Ascending aorta (tissue), 2 donors: Measurements from ENCODE around the gene RAB8A. TPM values are rescaled to one million over a fixed set of nuclear protein-coding genes. Genes with fewer than 3 reads are reported as not detected.
"Not testable (repeated sequence)": the region's sequence is repeated elsewhere in the genome, so short reads cannot be mapped to it uniquely, and the experiment has no call there.

Experiments used
- DNase-seq, 2 donors: peaks; one replicate each; pipeline ENCODE4 v3.0.0-alpha.2; 2019; ENCODE audit warnings: low spot score in 2 of 2
- H3K27ac ChIP-seq, 2 donors: fragments of 200-600 bp; sonication (generic); one replicate each; pipeline ENCODE4 v1.5.1; 2016 to 2017; ENCODE audit warnings: mild to moderate bottlenecking in 1 of 2
- H3K27me3 ChIP-seq: fragments of 200-600 bp; sonication (generic); one replicate; pipeline ENCODE4 v1.5.1; 2017
- H3K36me3 ChIP-seq, 2 donors: fragments of 200-600 bp; sonication (generic); one replicate each; pipeline ENCODE4 v1.5.1; 2016
- H3K4me1 ChIP-seq, 2 donors: fragments of 200-600 bp; sonication (generic); one replicate each; pipeline ENCODE4 v1.5.1; 2016 to 2017; ENCODE audit warnings: mild to moderate bottlenecking in 1 of 2
- H3K4me3 ChIP-seq, 2 donors: fragments of 200-600 bp; sonication (generic); one replicate each; pipeline ENCODE4 v1.5.1; 2016 to 2017; ENCODE audit warnings: mild to moderate bottlenecking in 1 of 2
- H3K9me3 ChIP-seq, 2 donors: fragments of 200-600 bp; sonication (generic); one replicate each; pipeline ENCODE4 v1.5.1; 2016
- intact Hi-C: fragments of 100-400 bp; cut with DNase I; formaldehyde crosslinking; loops from one replicate; pipeline ENCODE4 v1.15.1; 2023
- total RNA-seq: library from RNA; depleted of rRNA; stranded (reverse); fragments of >200 nt; gene quantifications from one replicate; pipeline ENCODE4 v1.1.0, GENCODE V29; 2016
- TF ChIP-seq, protein P1 (sequence below), 3 experiments: fragments of 200-600 bp in 2 of 3; fragments of 450-650 bp in 1 of 3; sonication (generic) in 2 of 3; IDR thresholded peaks; one replicate each; pipeline ENCODE4 v1.5.1; 2016 to 2019; ENCODE audit warnings: antibody characterized with exemption in 3 of 3, mild to moderate bottlenecking in 1 of 3, moderate library complexity in 1 of 3

Gene RAB8A
- total RNA-seq, 1 donor from 2014 or later = 35.1 TPM

GRCh38 chr19:16098416-16098768, 13.3 kb upstream of the RAB8A start:
- intact Hi-C loops = no loop called here
- Histone ChIP-seq H3K27me3 (no peaks in the 10 kb centered on the region), H3K4me1 (peaks cover 0 to 4% of the 10 kb centered on the region in 2 donors), H3K4me3 (no peak overlapping the region), H3K36me3 (peaks cover 97 to 100% of the 10 kb centered on the region in 2 donors), H3K9me3 (no peaks in the 10 kb centered on the region), H3K27ac (peak overlapping the region in 1 of 2 donors; percentile 41)
- no peak for DNase-seq
- TF ChIP-seq, protein P1, sequence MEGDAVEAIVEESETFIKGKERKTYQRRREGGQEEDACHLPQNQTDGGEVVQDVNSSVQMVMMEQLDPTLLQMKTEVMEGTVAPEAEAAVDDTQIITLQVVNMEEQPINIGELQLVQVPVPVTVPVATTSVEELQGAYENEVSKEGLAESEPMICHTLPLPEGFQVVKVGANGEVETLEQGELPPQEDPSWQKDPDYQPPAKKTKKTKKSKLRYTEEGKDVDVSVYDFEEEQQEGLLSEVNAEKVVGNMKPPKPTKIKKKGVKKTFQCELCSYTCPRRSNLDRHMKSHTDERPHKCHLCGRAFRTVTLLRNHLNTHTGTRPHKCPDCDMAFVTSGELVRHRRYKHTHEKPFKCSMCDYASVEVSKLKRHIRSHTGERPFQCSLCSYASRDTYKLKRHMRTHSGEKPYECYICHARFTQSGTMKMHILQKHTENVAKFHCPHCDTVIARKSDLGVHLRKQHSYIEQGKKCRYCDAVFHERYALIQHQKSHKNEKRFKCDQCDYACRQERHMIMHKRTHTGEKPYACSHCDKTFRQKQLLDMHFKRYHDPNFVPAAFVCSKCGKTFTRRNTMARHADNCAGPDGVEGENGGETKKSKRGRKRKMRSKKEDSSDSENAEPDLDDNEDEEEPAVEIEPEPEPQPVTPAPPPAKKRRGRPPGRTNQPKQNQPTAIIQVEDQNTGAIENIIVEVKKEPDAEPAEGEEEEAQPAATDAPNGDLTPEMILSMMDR (IDR thresholded peaks at IDR 0.05) = no peak

GRCh38 chr19:16098821-16099220, 12.9 kb upstream of the RAB8A start:
- Histone ChIP-seq H3K36me3 (peaks cover 97 to 100% of the 10 kb centered on the region in 2 donors), H3K4me3 (no peak overlapping the region), H3K27ac (peak overlapping the region in 1 of 2 donors; percentile 41)

GRCh38 chr19:16099314-16099965, 12.2 kb upstream of the RAB8A start:
- H3K4me3 ChIP-seq, H3K27me3 ChIP-seq, H3K4me1 ChIP-seq, intact Hi-C loops, H3K9me3 ChIP-seq, DNase-seq: not testable (repeated sequence)
- Histone ChIP-seq H3K27ac (peak overlapping the region in 1 of 2 donors; percentile 3), H3K36me3 (peaks cover 95 to 97% of the 10 kb centered on the region in 2 donors)

More at GRCh38 chr19:16098821-16099220, 12.9 kb upstream of the RAB8A start:
- intact Hi-C loops = no loop called here
- Histone ChIP-seq H3K27me3 (no peaks in the 10 kb centered on the region), H3K9me3 (no peaks in the 10 kb centered on the region), H3K4me1 (peaks cover 0 to 4% of the 10 kb centered on the region in 2 donors)
- TF ChIP-seq, protein P1 (IDR thresholded peaks at IDR 0.05) = no peak
- DNase-seq = no peak

GRCh38 chr19:16100524-16100923, 11.2 kb upstream of the RAB8A start:
- no peak overlapping the region for H3K27ac ChIP-seq
- intact Hi-C loops = no loop called here

GRCh38 chr19:16104722-16105121, 7.0 kb upstream of the RAB8A start:
- Histone ChIP-seq H3K36me3 (peaks cover 43 to 45% of the 10 kb centered on the region in 2 donors), H3K4me1 (no peaks in the 10 kb centered on the region), H3K27me3 (no peaks in the 10 kb centered on the region), H3K4me3 (no peak overlapping the region), H3K9me3 (no peaks in the 10 kb centered on the region), H3K27ac (peak overlapping the region; percentile 14 to 54)
- TF ChIP-seq, protein P1 (IDR thresholded peaks at IDR 0.05) = no peak
- intact Hi-C loops = no loop called here
- no peak for DNase-seq

More at GRCh38 chr19:16100524-16100923, 11.2 kb upstream of the RAB8A start:
- H3K27me3 ChIP-seq = no peaks in the 10 kb centered on the region
- H3K9me3 ChIP-seq = no peaks in the 10 kb centered on the region
- TF ChIP-seq, protein P1 (IDR thresholded peaks at IDR 0.05) = no peak
- H3K36me3 ChIP-seq = peaks cover 85 to 87% of the 10 kb centered on the region in 2 donors
- H3K4me1 ChIP-seq = no peaks in the 10 kb centered on the region
- DNase-seq = no peak
- H3K4me3 ChIP-seq = no peak overlapping the region

- TF ChIP-seq, protein P1 (IDR thresholded peaks at IDR 0.05) = no peak
- no peak overlapping the region for H3K4me3 ChIP-seq
- H3K27me3 ChIP-seq = no peaks in the 10 kb centered on the region
- H3K9me3 ChIP-seq = no peaks in the 10 kb centered on the region
- DNase-seq = no peak
- intact Hi-C loops = no loop called here
- peaks cover 31% of the 10 kb centered on the region in 2 donors for H3K36me3 ChIP-seq
- peaks cover 0 to 4% of the 10 kb centered on the region in 2 donors for H3K4me1 ChIP-seq
- no peak overlapping the region for H3K27ac ChIP-seq
Observed at GRCh38 chr19:16106121-16106520, 5.6 kb upstream of the RAB8A start.
